B cell (primary cell): ENCODE data around the gene PAQR6. TPM values are rescaled to one million over a fixed set of nuclear protein-coding genes. Genes with fewer than 3 reads are reported as not detected.

Experiments used
- ATAC-seq: fragments of 200-7000 bp; cut with Tn5 transposase; one replicate; pipeline ENCODE4 v1.10.0; 2021; ENCODE audit warnings: low read depth, mild to moderate bottlenecking, moderate number of reproducible peaks, moderate library complexity
- CTCF ChIA-PET: fragments of 350-600 bp; sonication (Branson Sonifier 250); formaldehyde crosslinking; loops from one replicate; lab custom pipeline; 2021; ENCODE audit warnings: antibody characterized with exemption, inconsistent platforms; lab: Charles Lee
- POLR2A ChIA-PET: fragments of 350-600 bp; sonication (Branson Sonifier 250); formaldehyde crosslinking; loops from one replicate; lab custom pipeline; 2021; ENCODE audit warnings: antibody characterized with exemption; lab: Charles Lee
- DNase-seq: peaks from one replicate; pipeline ENCODE4 v3.0.0; 2013
- H2AFZ ChIP-seq: 2 replicates; pipeline ENCODE4 v1.6.1; 2012; ENCODE audit warnings: mild to moderate bottlenecking, low read depth, low read length; ENCODE audit not compliant: insufficient read depth, poor library complexity, severe bottlenecking
- H3K27ac ChIP-seq, 2 donors: 1 replicate in 1 of 2; 2 replicates in 1 of 2; pipeline ENCODE4 v1.5.1; 2012 to 2013; ENCODE audit warnings: low read length in 2 of 2, mild to moderate bottlenecking in 2 of 2, moderate library complexity in 1 of 2
- H3K27me3 ChIP-seq, 4 experiments: fragments of 200-600 bp in 1 of 4; sonication (generic) in 1 of 4; replicated peaks in 1 of 4; 1 replicate in 2 of 4; 2 replicates in 2 of 4; pipeline versions ENCODE4 v1.6.1 to v1.7.0; 2013 to 2016; ENCODE audit warnings: low read length in 3 of 4, mild to moderate bottlenecking in 2 of 4, mixed read lengths in 1 of 4, moderate library complexity in 1 of 4; ENCODE audit not compliant: insufficient read depth in 4 of 4, control insufficient read depth in 3 of 4; ENCODE audit errors: control extremely low read depth in 1 of 4
- H3K36me3 ChIP-seq, 2 experiments: replicated peaks in 1 of 2; 1 replicate in 1 of 2; 2 replicates in 1 of 2; pipeline versions ENCODE4 v1.6.1 to v1.7.1; 2013; ENCODE audit warnings: low read length in 1 of 2; ENCODE audit not compliant: insufficient read depth in 2 of 2, control insufficient read depth in 1 of 2; ENCODE audit errors: control extremely low read depth in 1 of 2, extremely low read depth in 1 of 2
- H3K4me1 ChIP-seq, 2 donors: fragments of 200-600 bp in 1 of 2; sonication (generic) in 1 of 2; 1 replicate in 1 of 2; 2 replicates in 1 of 2; pipeline versions ENCODE4 v1.5.1 to v1.6.1; 2013 to 2017; ENCODE audit warnings: low read length in 2 of 2; ENCODE audit not compliant: control insufficient read depth in 2 of 2, insufficient read depth in 2 of 2
- H3K4me2 ChIP-seq: replicated peaks from 2 replicates; pipeline ENCODE3; 2012; ENCODE audit warnings: mild to moderate bottlenecking, low read depth, low read length; ENCODE audit not compliant: poor library complexity, severe bottlenecking
- H3K4me3 ChIP-seq, 5 experiments: fragments of 200-600 bp in 1 of 5; sonication (generic) in 1 of 5; 1 replicate in 3 of 5; 2 replicates in 2 of 5; pipeline versions ENCODE4 v1.5.1 to v1.7.0; 2011 to 2016; ENCODE audit warnings: low read length in 4 of 5, mild to moderate bottlenecking in 4 of 5, low read depth in 2 of 5, control low read depth in 1 of 5, moderate library complexity in 1 of 5; ENCODE audit not compliant: insufficient read depth in 1 of 5; ENCODE audit errors: control extremely low read depth in 1 of 5, extremely low read depth in 1 of 5
- H3K79me2 ChIP-seq: fragments of 200-600 bp; sonication (generic); one replicate; pipeline ENCODE4 v1.6.0; 2016; ENCODE audit warnings: low read length; ENCODE audit not compliant: control insufficient read depth, insufficient read depth
- H3K9ac ChIP-seq: fragments of 200-600 bp; sonication (generic); 2 replicates; pipeline ENCODE4 v1.6.1; 2017; ENCODE audit warnings: mild to moderate bottlenecking, low read length, moderate library complexity
- H3K9me3 ChIP-seq, 3 donors: one replicate each; pipeline versions ENCODE4 v1.6.1 to v1.7.1; 2013; ENCODE audit warnings: low read length in 2 of 3; ENCODE audit not compliant: control insufficient read depth in 2 of 3, insufficient read depth in 1 of 3; ENCODE audit errors: control extremely low read depth in 1 of 3
- H4K20me1 ChIP-seq: 2 replicates; pipeline ENCODE4 v1.6.0; 2012; ENCODE audit warnings: mild to moderate bottlenecking, low read length; ENCODE audit not compliant: insufficient read depth, control insufficient read depth, poor library complexity, severe bottlenecking
- H3K27ac Mint-ChIP-seq: one replicate; pipeline ENCODE4 v1.8.0; 2021; ENCODE audit warnings: mixed read lengths
- H3K27me3 Mint-ChIP-seq: one replicate; pipeline ENCODE4 v1.8.0; 2021; ENCODE audit warnings: mixed read lengths
- H3K4me1 Mint-ChIP-seq: one replicate; pipeline ENCODE4 v1.8.0; 2021; ENCODE audit warnings: mixed read lengths
- H3K4me3 Mint-ChIP-seq: one replicate; pipeline ENCODE4 v1.8.0; 2021; ENCODE audit warnings: mixed read lengths
- H3K9me3 Mint-ChIP-seq: one replicate; pipeline ENCODE4 v1.8.0; 2022; ENCODE audit warnings: mixed read lengths; ENCODE audit not compliant: insufficient read depth
- CTCF ChIP-seq: fragments of 200-600 bp; IDR thresholded peaks from one replicate; pipeline ENCODE4 v1.8.0; 2022; ENCODE audit warnings: antibody characterized with exemption, mild to moderate bottlenecking
- EZH2 ChIP-seq: IDR thresholded peaks from 2 replicates; pipeline ENCODE4 v1.6.1; 2012; ENCODE audit warnings: borderline replicate concordance, low read depth, mild to moderate bottlenecking, moderate library complexity, low read length; ENCODE audit not compliant: insufficient read depth, poor library complexity, severe bottlenecking
- WGBS: methylation state at CpG from one replicate; pipeline ENCODE4 v1.1.5; 2013; ENCODE audit warnings: missing lambda C conversion rate; ENCODE audit not compliant: insufficient coverage; 5-methylcytosine and 5-hydroxymethylcytosine counted together
- intact Hi-C: fragments of 100-400 bp; cut with micrococcal nuclease; formaldehyde crosslinking; loops from one replicate; pipeline ENCODE4 v1.10.0; 2022
- polyA plus RNA-seq: library from polyadenylated mRNA; depleted of rRNA; stranded (reverse); fragments of >200 nt; gene quantifications from 2 replicates; pipeline ENCODE4 v1.2.3, GENCODE V29; 2012
- total RNA-seq, 2 donors: library from RNA; stranded (reverse); fragments of 120-200 nt in 1 of 2; gene quantifications; 1 replicate in 1 of 2; 2 replicates in 1 of 2; pipeline versions ENCODE4 v1.2.3 to v1.2.4, GENCODE V29; 2013 to 2022

Gene PAQR6
- total and polyA plus RNA-seq, 2 donors (not counting 1 experiment from before 2014, with no cell fraction given), result 1.3 to 1.8 TPM

- no peak for ATAC-seq
- 55% methylated on average over 11 of the region's 14 CpGs for WGBS
- H3K4me1 ChIP-seq, result peaks cover 14 to 15% of the 10 kb centered on the region in 2 donors
- peaks cover 0 to 12% (median 0%) of the 10 kb centered on the region in 4 experiments for H3K27me3 ChIP-seq
- TF ChIP-seq EZH2 (no peak), CTCF (no peak)
- H3K79me2 ChIP-seq, result no peaks in the 10 kb centered on the region
- no peak within 1 kb of the TSS for H2AFZ ChIP-seq
- intact Hi-C loops, result no loop called here
- H3K4me3 ChIP-seq, result no peak within 1 kb of the TSS
- no peak within 1 kb of the TSS for H3K4me2 ChIP-seq
- Mint-ChIP-seq H3K27ac (no peak within 1 kb of the TSS), H3K27me3 (peaks cover 7% of the 10 kb centered on the region), H3K9me3 (no peaks in the 10 kb centered on the region), H3K4me1 (peaks cover 18% of the 10 kb centered on the region), H3K4me3 (no peak within 1 kb of the TSS)
- peaks cover 4 to 25% of the 10 kb centered on the region in 2 experiments for H3K36me3 ChIP-seq
- ChIA-PET CTCF (no interaction called here), POLR2A (no interaction called here)
- H3K27ac ChIP-seq, result no peak within 1 kb of the TSS
- no peak for DNase-seq
- no peak within 1 kb of the TSS for H3K9ac ChIP-seq
- peaks cover 0 to 3% (median 0%) of the 10 kb centered on the region in 3 donors for H3K9me3 ChIP-seq
- no peaks in the 10 kb centered on the region for H4K20me1 ChIP-seq
These were observed 5.9 kb downstream of the PAQR6 start, which contains the start of gene BGLAP for GRCh38 chr1:156241926-156242325. BGLAP (plus strand) TSS chr1:156242184; CDS start chr1:156242232, 48 bp downstream.

- no peak for DNase-seq
- Histone ChIP-seq H3K4me2 (no peak overlapping the region), H4K20me1 (peaks cover 4% of the 10 kb centered on the region), H3K9me3 (peaks cover 0 to 3% (median 0%) of the 10 kb centered on the region in 3 donors), H3K79me2 (no peaks in the 10 kb centered on the region), H3K4me3 (no peak overlapping the region), H3K9ac (no peak overlapping the region), H3K27ac (no peak overlapping the region), H3K27me3 (peaks cover 0 to 12% (median 0%) of the 10 kb centered on the region in 4 experiments), H3K4me1 (peaks cover 14 to 15% of the 10 kb centered on the region in 2 donors), H2AFZ (no peak overlapping the region), H3K36me3 (peaks cover 5 to 31% of the 10 kb centered on the region in 2 experiments)
- CTCF ChIA-PET, result no interaction called here
- WGBS, result 65% methylated on average over 15 of the region's 15 CpGs
- no peak overlapping the region for H3K27ac Mint-ChIP-seq
- ATAC-seq, result no peak
- peaks cover 7% of the 10 kb centered on the region for H3K27me3 Mint-ChIP-seq
- H3K9me3 Mint-ChIP-seq, result no peaks in the 10 kb centered on the region
- POLR2A ChIA-PET, result no interaction called here
- H3K4me1 Mint-ChIP-seq, result peaks cover 16% of the 10 kb centered on the region
- H3K4me3 Mint-ChIP-seq, result no peak overlapping the region
- intact Hi-C loops, result no loop called here
- TF ChIP-seq EZH2 (no peak), CTCF (no peak)
These were observed 6.5 kb downstream of the PAQR6 start for GRCh38 chr1:156241311-156241811.
